ENCODE results near the gene SLC12A7.
"Not testable (repeated sequence)": the region's sequence is repeated elsewhere in the genome, so short reads cannot be mapped to it uniquely, and the experiment has no call there.

Gene SLC12A7

DNA sequence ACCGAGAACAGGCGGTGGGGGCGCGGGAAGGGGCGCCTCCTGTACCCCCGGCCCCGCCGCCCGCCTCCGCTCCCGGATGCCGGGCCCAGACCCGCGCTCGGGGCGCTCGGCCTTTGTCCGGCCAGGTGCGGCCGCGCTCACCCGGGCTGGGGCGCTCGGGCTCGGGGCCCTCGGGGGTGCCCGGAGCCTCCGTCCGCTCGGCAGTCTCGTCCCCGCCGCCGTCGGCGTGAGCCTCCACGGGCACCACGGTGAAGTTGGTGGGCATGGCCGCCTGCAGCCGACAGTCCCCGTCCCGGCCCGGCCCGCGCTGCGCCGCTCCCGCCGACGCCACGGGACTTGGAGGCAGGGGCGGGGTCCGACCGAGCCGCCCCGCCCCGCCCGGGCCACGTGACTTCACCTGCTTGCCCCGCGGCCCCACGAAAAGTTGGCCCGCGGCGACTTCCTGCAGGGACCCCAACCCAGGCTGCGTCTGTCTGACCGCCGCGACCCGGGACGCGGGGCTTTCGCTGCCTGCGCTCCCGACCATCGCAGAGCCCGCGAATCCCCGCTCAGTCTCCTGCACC, at the start of gene SLC12A7:
TSS of gene SLC12A7 (minus strand) at position 337 of the 563 bp plus-strand sequence. CDS start at position 265, 72 bp downstream.
- peak; percentile 51 for DNase-seq (ENCODE audit: low spot score)

DNA sequence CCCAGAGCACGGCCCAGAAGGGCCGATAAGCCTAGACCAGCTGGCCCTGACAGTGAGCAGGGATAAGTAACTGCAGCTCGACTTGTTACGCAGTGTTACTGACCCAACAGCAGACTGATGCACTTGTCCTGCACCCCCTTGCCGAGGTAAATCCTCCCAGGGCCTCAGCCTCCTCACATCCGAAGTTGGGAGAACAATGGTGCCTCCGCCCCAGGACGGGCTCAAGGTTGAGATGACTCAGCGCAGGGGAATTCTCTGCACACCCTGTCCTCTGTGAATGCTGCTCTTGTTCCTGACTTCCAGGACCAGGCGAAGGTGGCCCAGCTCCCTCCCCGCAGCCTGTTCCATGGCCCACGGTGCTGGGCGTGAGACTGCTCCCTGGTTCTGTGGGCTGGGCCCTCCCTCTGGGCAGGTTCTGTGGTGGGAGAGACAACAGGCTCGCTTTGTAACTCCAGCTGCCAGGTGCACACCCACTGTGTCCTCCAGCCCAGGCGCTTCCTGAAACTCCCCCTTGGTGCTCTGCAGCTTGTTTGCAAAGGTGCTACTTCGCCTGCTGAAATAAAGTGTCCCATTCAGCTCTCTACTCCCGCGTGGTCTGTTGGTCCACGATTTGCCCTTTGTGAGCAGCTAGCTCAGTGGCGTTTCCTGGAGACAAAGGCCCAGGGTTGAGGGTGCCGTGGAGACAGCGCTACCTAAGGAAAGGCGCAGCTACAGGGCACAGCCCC, 49.4 kb upstream of the SLC12A7 start:
- DNase-seq (ENCODE audit: low spot score): no peak

DNA sequence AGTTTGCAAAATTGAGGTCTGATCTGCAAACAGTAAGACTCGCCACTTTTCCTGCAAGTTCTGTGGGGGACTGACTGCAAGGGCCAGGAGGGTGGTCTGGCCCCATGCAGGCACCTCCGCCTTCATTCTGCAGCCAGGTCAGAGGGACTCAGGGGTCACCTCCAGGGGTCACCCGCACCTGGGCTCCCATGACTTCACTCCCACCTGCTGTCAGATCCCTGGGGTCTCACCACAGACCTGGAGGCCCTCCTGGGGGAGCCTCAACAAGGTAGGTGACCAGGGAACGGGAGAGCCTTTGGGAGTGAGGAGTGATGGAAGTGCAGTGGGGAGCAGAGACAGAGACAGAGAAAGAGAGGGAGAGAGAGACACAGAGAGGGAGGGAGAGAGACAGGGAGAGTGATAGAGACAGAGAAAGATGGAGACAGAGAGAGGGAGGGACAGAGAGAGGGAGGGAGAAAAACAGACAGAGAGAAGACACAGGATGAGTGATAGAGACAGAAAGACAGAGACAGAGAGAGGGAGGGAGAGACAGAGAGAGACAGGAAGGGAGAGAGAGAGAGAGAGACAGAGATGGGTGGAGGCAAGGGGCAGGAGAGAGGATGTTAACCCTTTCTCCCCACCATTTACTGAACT, 48.0 kb upstream of the SLC12A7 start:
- no peak for DNase-seq (ENCODE audit: low spot score)

DNA sequence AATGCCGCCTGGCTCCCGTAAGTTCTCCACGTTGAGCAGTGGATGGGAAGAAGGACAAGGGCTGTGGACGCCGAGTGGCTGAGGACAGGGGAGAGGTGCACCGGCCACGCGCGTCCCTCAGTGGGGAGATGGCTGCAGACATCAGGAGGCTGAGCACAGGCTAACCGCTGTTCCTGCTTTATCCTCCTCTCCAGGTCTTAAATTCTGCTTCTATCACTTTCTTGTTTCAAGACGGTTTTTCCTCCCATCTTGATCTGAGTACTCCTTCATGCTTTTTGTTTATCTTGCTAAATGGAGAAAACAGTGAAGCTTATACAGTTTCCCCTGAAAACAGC, 47.4 kb upstream of the SLC12A7 start:
- DNase-seq (ENCODE audit: low spot score): no peak

DNA sequence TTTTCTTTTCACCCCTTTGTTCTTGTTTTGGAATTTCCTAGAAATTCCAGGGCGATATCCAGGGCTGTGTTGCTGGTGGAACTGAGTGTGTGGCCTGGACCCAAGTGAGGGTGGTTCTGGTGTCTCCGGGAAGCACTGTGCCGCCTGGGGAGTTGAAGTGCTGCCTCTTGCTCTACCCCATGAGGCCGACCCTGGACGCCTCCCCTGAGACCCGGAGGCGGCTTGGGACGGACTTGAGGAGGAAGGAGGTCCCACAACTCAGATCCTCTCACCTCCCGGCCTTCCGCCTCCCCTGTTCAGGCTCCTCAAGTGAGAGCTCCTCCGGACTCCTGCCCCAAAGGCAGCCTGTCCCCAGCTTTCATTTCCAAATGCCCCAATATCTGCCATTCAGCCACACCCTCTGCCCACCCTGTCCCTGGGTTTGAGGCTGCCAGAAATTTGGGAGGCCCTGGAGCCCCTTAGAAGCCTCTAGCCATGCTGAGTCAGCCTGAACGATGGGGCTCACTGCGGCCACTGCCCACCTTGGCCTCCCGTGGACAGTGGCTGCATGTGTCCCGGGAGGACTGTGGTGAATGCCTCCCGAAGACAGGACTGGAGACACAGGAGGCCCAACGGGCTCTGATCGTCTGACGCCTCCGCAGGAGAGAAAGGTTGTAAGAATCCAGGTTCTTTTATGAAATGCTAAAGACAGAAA, 46.9 kb upstream of the SLC12A7 start:
- DNase-seq (ENCODE audit: low spot score): no peak

DNA sequence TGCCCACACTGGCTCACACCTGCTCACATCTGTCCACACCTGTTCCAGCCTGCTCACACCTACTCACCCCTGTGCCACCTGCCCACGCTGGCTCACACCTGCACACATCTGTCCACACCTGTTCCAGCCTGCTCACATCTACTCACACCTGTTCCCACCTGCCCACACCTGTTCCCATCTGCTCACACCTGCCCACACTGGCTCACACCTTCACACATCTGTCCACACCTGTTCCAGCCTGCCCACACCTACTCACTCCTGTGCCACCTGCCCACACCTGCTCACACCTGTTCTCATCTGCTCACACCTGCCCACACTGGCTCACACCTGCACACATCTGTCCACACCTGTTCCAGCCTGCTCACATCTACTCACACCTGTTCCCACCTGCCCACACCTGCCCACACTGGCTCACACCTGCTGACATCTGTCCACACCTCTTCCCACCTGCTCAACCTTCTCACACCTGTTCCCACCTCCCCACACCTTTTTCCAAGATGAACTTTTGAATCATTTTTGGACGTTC, 45.7 kb upstream of the SLC12A7 start:
- DNase-seq (ENCODE audit: low spot score): not testable (repeated sequence)

DNA sequence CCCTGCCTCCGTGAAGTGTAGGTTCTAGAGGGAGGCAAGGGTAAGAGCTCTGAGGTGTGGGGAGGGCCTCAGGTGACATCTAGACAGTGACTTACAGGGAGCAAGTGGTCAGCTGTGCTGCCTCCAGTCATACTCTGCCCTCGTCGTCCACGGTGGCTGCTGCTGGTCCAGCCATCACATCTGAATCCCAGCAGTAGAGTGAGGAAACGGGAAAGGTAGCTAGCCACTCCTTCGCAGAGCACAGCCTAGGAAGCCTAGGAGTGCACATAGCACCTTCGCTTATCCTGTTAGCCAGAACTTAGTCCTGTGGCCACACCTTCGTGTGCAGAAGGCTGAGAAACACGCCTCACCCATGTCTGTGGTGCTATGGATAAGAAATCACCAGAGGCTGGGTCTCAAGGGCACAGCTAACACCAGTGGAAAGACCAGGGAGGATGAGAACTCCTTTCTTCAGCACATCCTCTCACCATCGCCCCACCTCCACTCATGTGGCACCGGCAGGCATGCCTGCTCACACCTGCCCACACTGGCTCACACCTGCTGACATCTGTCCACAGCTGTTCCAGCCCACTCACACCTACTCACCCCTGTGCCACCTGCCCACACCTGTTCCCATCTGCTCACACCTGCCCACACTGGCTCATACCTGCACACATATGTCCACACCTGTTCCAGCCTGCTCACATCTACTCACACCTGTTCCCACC, 45.0 kb upstream of the SLC12A7 start:
- no peak for DNase-seq (ENCODE audit: low spot score)

DNA sequence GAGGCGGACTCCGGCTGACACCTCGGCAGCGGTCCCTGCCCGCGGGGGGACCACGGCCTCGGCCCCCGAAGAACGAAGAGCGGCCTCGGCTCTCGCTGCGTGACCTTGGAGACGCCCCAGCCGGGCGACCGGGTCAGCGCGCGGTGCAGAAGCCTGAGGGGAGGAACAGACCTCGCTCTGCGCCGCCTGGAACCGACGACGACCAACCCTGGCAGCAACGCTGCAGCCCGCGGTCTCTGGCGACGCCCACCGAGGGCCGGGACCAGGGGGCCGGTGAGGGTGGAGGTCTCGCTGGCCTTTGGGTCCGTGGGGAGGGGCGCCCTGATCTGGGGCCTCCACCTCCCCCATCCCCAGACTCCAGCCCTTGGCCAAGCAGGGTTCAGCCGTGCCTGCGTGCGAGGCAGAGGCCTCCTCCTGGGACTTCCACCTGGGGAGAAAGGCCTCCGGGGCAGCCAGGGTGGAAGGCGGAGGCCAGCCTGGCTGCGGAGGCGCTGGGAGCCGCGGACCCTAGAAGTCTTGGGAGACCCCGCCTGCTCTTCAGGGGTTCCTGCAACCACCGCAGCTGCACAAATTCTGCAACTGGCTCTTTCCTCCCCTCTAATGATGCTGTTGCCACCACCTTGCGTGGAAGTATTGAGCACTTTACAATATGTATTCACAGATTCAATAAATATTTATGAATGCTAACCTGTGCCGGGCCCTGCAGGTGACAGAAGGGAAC, 44.3 kb upstream of the SLC12A7 start:
- DNase-seq (ENCODE audit: low spot score): no peak

DNA sequence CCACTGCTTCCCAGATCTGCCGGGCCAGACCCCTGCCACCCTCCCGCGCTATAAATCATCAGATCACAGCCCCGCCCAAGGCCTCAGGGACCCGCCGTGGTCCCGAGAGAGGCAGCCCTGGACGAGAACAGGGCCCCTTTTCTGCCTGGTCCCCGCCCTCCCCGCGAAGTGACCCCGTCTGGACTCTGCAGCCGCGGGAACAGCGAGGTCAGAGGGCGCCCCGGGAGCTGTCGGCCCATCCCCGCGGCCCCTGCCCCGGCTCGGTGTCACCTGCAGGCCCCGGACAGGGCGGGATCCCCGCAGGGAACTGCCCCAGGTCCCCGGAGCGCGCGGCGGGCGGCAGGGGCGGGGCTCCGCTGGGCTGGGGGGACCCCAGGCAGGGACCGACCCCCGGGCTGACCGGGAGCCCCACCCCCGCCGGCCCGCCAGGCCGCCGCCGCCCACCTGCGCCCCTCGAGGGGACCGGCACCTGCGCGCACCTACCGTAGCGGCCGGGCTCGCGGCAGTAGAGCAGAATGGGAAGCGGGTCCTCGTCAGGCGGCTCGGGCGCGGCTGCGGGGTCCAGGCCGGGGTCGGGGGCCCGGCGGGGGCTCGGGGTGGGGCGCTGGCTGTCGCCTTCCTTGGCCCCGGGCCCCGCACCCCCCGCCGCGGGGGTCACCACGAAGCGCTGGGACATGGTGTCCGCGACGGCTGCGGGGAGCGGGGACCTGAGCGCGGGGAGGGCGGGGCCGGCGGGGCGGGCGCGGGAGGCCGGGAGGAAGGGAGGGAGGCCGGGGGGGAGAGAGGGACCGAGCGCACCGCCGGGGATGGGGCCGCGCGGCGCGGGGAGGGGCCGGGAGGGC, 43.5 kb upstream of the SLC12A7 start:
- DNase-seq (ENCODE audit: low spot score): no peak

DNA sequence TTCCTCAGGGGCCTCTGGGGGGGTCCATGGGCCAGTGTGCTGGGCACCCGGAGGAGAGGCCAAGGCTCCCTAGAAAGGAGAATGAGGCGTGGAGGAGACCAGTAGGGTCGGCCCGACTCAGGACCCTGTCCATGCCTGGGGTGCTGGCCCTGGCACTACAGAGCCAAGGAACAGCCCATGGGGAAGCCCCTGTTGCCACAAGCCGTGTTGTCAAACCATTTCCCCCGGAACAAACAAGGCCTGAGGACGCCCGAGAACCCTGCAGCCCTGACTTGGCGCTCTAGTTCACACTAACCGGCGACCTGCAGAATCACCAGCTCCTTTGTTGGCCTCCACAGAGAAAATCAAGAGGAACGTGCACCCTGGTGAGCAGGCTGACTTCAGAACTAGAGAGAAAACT, 41.6 kb upstream of the SLC12A7 start:
- no peak for DNase-seq (ENCODE audit: low spot score)

DNA sequence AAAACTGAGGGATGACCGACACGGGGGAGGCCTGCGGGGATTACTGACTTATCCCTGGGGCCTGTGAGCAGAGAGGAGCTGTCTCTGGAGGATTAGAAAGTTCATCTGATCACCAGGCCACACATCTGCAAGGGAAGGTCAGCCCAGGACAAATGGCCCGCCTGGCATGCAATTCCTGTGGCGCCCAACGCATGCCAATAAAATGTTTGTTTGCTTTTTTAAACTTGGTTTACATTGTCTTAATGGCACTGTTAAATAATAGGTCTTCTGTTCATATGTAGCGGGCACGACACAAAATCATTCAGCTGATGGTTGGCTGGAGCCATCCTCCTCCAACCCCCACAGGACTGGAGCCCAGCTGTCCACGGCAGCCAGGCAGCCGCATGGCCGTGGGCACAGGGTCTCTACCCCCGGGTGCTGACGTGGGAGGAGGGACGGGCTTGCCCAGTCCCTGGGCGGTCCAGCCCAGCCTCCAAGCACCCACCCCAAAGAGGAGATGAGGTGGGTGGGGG, 41.0 kb upstream of the SLC12A7 start:
- DNase-seq (ENCODE audit: low spot score): no peak

DNA sequence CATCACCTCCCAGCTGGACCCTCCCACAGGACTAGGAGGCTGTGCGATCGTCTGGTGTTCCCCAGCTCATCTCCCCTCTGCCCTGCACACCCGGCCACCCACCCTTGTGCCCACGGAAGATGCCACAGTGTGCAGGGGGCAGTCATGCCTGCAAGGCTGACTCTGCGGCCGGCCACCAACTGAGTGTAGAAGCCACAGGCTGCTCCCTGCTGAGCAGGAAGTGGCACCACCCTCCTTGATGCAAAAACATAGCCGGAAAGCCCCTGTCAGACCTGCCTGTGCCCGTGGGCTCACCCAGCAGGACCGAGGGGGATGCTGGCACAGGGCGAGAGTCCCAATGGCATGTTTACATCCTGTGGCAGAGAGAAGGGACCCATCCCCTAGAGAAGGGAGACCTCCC, 40.3 kb upstream of the SLC12A7 start:
- DNase-seq (ENCODE audit: low spot score): no peak

DNA sequence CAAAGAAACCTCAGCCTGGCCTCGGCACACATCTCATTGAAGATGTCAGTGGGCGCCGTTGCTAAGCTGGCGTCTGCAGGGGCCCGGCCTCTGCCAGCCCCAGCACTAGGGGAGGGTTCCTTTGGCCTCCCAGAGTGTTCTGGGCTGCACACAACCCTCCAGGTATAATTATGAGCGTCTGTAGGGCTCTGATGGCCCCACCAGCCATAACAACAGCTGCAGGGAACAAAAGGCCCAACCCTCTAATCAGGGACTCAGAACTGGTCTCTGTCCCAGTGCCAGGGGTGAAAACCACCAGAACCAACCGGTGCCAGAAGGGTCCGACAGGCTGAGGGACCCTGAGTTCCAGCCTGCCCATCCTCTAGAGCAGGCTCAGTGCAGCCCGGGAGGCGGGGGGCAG, 39.5 kb upstream of the SLC12A7 start:
- no peak for DNase-seq (ENCODE audit: low spot score)

DNA sequence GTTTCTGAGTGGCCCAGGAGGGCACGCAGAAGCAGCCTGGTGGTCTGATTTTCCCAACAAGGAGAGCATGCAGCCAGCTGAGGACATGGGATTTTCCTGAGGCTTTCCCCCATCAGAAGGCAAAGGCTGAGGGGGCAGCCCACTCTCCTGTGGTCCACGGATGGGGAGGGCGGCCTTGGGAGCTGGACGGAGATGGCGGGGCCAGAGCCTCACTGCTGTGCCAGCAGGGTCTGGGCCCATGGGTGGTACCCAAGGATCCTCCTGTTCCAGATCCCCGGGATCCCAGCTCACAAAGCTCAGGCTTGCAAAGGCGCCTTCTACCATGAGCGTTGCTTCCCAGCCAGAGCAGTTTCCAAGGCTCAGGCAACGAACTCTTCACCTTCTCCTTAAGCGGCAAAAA, 39.0 kb upstream of the SLC12A7 start:
- DNase-seq (ENCODE audit: low spot score): no peak

DNA sequence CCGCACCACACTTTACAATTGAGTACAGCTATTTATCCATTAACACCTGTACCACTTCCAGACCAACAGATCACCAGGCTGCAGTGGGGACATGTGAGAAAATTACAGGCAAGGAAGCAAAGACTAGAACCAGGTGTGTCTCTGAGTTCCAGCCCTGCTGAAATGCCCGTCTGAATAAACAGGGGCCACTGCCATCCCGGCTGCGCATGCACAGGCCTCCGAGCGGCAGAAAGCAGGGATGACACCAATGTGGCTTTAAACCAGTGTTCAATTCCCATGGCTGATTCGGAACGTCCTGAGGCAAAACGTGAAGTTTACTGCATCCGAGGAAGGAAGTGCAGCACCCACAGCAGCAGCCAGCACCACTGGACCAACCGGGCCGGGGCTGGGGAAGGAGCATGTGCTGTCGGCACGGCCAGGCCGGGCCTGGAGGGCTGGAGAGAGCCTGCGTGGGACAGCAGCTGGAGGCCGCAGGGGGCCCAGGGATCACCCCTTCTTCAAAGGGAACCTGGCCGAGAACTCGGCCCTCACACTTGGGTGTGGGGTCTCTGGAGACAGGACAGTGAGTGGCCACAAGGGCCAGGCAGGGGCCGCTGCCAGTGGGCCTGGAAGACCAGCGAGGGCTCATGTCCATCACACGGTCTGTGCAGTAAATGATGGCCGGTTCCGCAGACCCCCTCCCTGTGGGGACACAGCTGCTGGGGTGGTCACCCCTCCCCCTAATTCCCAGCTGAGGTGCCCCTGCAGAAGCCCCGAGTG, 33.0 kb upstream of the SLC12A7 start:
- no peak for DNase-seq (ENCODE audit: low spot score)

DNA sequence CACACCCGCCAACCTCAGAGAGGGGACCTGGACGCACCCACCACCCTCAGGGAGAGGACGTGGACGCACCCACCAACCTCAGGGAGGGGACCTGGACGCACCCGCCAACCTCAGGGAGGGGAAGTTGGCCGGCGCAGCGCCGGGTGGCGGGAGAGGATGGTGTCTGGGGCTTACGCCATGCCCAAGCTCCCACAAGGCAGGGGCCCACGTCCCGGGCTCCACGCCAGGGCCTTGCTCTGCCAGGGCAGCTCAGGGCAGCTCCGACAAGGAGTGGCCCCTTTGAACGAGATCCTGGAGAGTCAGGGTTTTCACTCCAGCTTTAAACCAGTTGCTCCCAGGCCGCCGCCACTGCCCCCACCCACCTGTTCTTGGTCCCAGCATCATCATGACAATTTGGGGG, 32.2 kb upstream of the SLC12A7 start:
- DNase-seq (ENCODE audit: low spot score): no peak

DNA sequence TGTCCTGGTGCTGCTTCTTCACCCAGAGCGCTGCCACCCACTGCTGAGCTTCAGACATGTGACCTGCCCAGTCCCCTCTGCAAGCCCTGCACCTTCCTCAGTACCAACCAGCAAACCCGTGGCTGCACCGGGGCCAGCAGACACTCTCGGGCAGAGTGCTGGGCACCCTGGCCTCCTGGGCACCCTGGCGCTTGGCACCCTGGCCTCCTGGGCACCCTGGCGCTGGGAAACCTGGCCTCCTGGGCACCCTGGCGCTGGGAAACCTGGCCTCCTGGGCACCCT, 31.7 kb upstream of the SLC12A7 start:
- DNase-seq (ENCODE audit: low spot score): no peak

DNA sequence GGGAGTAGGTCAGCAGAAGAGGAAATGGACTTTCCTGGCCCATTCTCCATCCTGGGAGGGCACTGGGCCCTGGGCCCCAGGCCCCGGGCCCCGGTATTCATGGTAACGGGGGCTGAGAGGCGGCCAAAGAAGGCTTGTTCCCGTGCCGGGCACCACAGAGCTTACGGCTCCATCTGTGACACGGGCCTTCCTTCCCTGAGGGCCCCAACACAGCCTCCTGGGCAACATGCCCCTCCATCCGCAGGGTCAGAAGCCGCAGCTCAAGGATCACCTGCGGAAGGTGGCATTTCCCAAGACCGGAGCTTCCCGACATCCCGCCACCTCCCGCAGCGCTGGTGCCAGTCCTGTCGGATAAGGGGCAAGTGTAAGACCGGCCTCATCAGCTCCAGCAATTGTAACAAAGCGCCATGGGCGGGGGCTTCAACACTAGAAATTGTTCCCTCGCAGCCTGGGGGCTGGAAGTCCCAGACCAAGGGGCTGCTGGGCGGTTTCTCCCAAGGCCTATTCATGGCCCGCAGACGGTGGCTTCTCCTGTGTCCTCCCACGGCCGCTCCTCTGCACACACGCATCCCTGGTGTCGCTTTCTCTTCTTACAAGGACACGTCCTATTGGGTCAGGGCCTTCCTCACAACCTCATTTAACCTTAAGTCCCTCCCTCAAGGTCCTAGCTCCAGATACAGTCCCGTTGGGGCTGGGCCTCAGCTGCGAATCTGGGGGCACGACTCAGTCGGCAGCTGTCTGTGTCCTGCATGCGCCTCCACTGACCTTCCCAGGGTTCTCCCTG, 31.2 kb upstream of the SLC12A7 start:
- no peak for DNase-seq (ENCODE audit: low spot score)

DNA sequence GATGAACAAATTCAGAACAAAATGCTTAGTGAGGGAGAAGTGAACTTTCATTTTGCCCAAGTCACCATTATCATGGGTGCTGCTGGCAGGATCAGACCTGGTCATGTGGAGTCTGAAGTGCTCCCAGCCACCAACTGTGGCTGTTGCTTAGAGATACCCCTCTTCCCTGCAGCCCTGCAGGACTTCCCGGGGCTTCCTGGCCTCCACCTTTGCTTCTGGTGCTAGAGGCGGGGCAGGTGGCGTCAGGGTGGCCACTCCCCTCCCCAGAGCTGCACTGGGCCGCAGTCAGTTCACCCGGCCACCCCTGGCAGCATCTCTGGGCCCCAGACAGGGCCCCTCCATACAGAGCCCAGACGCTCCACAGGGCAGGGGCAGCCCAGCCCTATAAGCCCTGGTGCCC, 30.0 kb upstream of the SLC12A7 start:
- DNase-seq (ENCODE audit: low spot score): no peak
